Coronary artery (tissue), 2 donors: ENCODE data around the gene UNC13B.

Source experiments
- DNase-seq: peaks from one replicate; pipeline ENCODE4 v3.0.0-alpha.2; 2017; ENCODE audit warnings: low spot score
- H3K27ac ChIP-seq, 2 donors: fragments of 200-600 bp; sonication (generic); one replicate each; pipeline ENCODE4 v1.5.1; 2016 to 2019
- H3K4me3 ChIP-seq: fragments of 200-600 bp; sonication (generic); 2 replicates; pipeline ENCODE4 v1.5.1; 2016; ENCODE audit warnings: mild to moderate bottlenecking, moderate library complexity
- TF ChIP-seq, protein P1 (sequence below): fragments of 200-600 bp; sonication (generic); IDR thresholded peaks from one replicate; pipeline ENCODE4 v1.5.1; 2019; ENCODE audit warnings: antibody characterized with exemption

UNC13B gene

DNA sequence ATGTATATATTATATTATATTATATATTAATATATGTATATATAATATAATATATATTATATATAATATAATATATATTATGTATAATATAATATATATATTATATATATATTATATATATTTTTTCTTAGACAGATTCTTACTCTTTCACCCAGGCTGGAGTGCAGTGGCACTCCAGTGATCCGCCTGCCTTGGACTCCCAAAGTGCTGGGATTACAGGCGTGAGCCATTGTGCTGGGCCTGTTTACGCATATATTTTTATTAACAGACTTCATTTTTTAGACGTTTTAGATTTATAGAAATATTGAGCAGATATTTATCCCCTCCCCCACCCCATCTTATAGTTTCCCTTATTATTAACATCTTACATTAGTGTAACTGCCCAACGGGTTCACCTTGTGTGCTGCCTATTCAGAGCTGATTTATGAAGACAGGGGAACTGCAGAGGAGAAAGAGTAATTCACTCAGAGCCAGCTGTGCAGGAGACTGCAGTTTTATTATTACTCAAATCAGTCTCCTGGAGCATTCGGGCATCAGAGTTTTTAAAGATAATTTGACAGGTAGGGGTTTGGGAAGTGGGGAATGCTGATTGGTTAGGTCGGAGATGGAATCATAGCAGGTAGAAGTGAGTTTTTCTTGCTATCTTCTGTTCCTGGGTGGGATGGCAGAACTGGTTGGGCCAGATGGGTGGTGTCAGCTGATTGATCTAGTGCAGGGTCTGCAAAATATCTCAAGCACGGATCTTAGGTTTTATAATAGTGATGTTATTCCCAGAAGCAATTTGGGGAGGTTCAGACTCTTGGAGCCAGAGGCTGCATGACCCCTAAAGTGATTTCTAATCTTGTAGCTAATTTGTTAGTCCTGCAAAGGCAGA is 93.4 kb downstream of the UNC13B start:
- TF ChIP-seq, protein P1, sequence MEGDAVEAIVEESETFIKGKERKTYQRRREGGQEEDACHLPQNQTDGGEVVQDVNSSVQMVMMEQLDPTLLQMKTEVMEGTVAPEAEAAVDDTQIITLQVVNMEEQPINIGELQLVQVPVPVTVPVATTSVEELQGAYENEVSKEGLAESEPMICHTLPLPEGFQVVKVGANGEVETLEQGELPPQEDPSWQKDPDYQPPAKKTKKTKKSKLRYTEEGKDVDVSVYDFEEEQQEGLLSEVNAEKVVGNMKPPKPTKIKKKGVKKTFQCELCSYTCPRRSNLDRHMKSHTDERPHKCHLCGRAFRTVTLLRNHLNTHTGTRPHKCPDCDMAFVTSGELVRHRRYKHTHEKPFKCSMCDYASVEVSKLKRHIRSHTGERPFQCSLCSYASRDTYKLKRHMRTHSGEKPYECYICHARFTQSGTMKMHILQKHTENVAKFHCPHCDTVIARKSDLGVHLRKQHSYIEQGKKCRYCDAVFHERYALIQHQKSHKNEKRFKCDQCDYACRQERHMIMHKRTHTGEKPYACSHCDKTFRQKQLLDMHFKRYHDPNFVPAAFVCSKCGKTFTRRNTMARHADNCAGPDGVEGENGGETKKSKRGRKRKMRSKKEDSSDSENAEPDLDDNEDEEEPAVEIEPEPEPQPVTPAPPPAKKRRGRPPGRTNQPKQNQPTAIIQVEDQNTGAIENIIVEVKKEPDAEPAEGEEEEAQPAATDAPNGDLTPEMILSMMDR, result no peak
- Histone ChIP-seq H3K27ac (no peak overlapping the region), H3K4me3 (no peak overlapping the region)
- DNase-seq, result no peak

DNA sequence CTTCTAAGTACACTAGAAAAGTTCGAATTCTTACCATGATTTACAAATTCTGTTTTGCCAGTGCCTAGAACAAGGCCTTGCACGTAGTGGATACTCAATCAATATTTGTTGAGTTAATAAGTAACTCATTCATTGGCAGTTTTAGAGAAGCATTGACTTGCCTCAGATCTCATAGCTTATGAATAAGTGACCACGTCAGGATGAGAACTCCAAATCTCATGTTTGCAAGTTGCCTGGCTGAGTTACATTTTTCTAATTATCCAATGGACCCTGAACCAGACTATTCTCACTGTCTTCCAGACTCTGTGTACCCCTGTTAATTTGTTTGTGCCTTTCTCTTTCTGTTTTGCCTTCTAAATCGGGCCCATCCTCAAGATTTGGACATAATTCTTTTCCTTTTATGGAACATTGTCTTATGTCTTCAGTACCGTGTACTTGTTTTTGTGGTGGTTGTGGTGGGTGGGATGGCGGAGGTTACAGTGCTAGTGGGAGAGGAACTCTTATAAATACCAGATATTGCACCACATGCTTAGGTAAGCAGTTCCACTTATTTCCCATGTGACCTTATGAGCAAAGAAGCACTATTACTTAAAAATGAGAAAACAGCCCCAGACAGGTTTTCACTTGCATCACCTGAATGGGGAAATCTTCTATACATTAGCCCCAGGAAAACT is 96.3 kb downstream of the UNC13B start:
- no peak for DNase-seq
- no peak overlapping the region for H3K27ac ChIP-seq
- TF ChIP-seq, protein P1, result no peak
- H3K4me3 ChIP-seq, result no peak overlapping the region

DNA sequence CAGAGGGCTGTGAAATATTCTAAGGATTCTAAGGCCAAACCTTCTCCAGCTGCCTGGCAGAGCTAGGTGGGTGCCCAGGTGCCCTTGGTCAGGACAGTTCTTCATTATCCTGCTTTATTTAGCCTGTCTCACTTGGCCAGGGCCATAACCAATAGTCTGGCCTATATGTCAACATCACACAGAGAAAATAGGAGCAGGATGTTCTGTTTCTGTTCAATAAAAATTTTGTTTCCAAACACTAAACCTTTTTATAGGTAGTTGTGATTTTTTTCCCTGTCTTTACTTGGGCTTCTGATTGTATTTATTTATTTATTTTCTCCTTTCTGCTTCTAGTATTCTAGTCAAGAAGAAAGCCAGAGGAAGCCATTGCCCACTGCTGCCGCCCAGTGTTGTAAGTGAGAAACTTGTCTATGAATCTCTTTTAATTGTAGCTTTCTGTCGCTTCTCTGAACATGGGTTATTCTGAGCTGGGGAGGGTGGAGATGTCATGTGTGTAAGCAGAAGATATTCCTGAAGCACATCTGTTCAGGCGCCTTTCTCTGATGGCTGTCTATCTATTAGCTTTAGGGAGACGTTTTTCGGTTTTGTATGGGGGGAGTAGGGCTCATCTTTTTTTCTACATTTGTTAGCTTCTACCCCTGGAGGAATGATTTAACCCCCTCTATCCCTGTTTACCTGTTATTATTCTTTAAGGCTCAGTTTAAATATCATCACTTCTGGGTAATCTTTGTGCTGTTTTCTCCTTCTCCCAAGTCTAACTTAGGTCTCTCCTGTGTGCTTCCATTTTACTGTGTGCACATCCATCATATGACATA is 97.1 kb downstream of the UNC13B start:
- Histone ChIP-seq H3K27ac (no peak overlapping the region), H3K4me3 (no peak overlapping the region)
- peak; percentile 73 for DNase-seq
- TF ChIP-seq, protein P1, result peak; percentile 55

DNA sequence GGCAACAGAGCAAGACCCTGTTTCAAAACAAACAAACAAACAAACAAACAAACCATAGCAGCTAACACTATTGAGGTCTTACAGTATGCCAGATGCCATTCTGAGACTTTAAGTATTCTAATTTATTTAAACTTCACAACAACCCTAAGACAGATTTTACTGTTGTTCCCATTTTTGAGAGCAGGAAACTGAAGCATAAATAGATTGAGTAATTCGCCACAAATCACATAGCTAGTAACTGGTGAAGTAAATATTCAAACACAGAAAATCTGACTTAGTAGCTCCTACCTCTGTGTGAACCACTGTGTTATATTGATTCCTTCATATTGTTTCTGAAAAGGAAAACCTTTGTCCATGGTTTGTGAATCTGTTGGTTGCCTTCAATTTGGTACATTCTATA is 98.4 kb downstream of the UNC13B start:
- DNase-seq, result no peak
- Histone ChIP-seq H3K27ac (no peak overlapping the region), H3K4me3 (no peak overlapping the region)
- TF ChIP-seq, protein P1, result no peak

DNA sequence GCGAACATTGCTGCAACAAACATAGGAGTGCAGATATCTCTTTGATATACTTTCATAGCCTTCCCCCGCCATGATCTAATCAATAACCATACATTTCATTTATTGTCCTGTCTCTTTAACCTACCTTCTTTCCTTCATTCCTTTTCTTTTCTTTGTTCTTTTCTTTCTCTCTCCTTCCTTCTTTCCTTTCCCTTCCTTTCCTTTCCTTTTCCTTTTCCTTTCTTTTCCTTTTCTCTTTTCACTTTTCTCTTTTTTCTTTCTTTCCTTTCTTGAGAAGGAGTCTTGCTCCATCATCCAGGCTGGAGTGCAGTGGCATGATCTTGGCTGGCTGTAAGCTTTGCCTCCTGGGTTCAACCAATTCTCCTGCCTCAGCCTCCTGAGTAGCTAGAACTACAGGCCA is 100.3 kb downstream of the UNC13B start:
- TF ChIP-seq, protein P1, result no peak

DNA sequence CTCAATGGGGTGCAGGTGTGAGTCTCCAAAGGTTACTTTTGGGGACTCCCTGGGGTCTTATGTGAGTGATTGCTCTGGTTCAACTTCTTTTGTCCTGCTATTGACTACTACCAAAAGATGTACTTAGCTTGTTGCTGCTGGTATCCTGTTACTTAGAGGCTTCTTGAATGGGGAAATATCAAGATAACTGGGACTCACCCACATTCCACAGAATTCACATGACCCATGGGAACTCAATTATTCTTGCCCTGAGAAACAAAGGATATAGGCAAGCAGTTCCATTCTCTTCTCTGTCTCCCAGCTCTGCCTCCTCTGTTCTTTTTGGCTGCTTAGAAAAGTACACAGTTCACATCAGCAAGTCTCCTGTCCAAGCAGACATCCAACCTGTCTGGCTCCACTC is 105.9 kb downstream of the UNC13B start:
- TF ChIP-seq, protein P1, result no peak
- H3K27ac ChIP-seq, result no peak overlapping the region
- H3K4me3 ChIP-seq, result no peak overlapping the region
- DNase-seq, result no peak

More for the DNA sequence above, 100.3 kb downstream of the UNC13B start:
- no peak for DNase-seq
- Histone ChIP-seq H3K4me3 (no peak overlapping the region), H3K27ac (no peak overlapping the region)
